Suppressor macrophage treated with lipopolysaccharide for 4 hours (primary cell): ENCODE data around the gene GLIS1.
"Not testable (repeated sequence)": the region's sequence is repeated elsewhere in the genome, so short reads cannot be mapped to it uniquely, and the experiment has no call there.

Source experiments
- DNase-seq: peaks from one replicate; pipeline ENCODE4 v3.0.0-alpha.2; 2020

Gene GLIS1

DNA sequence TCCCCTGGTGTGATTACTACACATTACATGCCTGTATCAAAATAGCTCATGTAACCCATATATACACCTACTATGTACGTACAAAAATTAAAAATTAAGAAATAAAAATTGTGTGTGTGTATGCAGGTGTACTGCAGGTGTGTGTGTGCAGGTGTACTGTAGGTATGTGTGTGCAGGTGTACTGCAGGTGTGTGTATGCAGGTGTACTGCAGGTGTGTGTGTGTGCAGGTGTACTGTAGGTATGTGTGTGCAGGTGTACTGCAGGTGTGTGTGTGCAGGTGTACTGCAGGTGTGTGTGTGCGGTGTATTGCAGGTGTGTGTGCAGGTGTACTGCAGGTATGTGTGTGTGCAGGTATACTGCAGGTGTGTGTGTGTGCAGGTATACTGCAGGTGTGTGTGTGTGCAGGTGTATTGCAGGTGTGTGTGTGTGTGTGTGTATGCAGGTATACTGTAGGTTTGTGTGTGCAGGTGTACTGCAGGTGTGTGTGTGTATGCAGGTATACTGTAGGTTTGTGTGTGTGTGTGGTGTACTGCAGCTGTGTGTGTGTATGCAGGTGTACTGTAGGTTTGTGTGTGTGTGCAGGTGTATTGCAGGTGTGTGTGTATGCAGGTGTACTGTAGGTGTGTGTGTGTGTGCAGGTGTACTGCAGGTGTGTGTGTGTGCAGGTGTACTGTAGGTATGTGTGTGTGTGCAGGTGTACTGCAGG, 183.2 kb downstream of the GLIS1 start:
- DNase-seq = not testable (repeated sequence)

DNA sequence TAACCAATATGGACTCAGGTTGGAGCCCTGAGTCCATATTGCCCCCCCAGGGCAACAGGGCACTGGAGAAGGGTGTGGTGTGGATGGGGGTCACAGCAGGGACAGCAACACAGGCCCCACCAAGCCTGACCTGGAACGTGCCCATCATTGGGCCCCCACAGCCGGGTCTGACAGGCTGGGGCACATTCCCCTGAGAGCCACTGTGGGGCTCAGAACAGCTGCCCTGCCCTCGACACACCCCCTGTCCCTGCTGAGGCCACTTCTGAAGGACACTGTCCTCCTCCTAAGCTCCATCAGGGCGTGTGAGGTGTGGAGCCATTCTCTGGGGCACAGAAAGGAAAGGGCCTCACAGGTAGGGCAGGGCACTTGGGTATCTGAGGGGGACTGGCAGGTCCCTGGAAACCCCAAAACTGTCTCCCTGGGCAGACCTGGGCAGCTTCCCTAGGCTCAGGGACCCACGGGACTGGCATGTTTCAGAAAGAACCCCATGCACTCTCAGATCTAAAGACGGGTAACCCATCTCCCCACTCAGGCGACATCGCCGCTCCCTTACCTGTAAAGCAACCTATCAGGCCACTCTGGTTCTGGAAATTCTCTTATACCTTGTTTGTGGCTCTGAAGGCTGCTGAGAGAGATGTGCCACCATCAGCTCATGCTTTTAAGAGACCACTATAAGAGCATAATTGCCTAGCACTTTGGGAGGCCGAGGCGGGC, 184.2 kb downstream of the GLIS1 start:
- no peak for DNase-seq

GRCh38 chr1:53553734-53554509, 185.0 kb downstream of the GLIS1 start:
- DNase-seq = no peak

GRCh38 chr1:53552981-53553733, 185.8 kb downstream of the GLIS1 start:
- DNase-seq = no peak

GRCh38 chr1:53552146-53552861, 186.7 kb downstream of the GLIS1 start:
- DNase-seq = no peak

DNA sequence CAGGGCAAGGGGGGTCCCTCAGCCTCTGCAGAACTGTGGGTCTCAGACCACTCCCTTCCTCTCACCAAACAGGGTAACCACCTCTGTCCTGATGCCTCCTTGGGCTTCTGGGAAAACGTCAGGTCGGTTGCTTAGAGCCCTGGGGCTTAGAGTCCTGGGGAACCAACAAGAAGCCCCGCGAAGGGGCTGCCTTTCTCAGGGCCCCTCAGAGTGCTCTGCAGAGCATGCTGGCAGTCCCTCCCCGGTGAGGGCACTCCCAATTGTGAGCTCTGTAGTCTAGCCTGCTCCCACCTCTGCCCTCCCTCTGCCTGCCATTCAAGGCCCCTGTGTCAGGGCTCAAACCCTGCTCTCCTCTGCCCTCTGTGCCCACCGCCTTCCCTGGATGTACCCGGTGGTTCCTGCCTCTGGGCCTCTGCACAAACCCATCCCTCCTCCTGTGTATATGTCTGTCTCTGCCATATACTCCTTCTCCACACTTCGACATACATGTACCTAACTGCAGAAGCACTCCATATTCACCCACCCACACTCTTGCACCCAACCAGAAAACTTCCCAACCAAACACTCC, 187.5 kb downstream of the GLIS1 start:
- no peak for DNase-seq

DNA sequence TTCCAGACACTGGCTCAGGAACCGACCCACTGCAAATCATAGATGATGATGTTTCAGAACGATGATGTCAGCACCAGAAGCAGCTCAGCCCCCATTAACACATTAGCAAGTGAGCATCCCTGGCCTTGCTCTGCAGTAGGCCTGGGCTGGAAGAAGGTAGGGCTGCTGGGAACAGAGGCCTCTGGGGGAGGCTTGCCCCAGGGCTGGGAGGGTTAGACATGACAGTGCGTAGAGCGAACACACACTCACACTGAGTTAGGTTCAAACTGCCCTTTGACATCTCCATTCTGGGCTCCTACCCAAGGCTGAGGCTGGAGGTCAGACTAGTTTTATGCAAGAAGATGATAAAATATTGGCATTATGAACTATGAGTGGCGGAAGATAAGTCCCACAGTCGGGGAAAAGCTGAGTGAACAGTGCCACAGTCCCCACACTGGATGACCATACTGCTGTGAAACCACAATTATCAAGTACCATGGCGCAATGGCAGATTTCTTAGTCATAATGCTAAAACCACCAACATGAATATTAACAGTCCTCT, 188.7 kb downstream of the GLIS1 start:
- DNase-seq = peak; percentile 15

DNA sequence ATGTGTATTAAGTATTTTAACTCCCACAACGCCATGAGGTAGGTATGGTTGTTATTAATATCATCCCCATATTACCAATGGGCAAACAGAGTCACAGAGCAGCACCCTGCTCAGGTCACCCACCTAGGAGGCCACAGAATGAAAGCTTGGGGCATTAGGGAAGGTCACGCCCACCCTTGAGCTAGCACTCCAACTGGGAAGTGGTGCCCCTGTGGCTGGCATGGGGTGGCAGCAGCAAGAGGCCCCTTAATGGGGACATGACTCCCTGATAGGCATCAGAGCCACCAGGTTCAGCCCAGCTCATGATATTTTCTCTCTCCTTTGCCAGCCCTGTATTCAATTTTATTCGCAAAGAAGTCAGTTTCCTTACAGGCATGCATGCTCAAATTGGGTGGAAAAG, 189.2 kb downstream of the GLIS1 start:
- no peak for DNase-seq

GRCh38 chr1:53549287-53549686, 189.7 kb downstream of the GLIS1 start:
- DNase-seq = no peak

- DNase-seq = no peak
Observed at GRCh38 chr1:53548031-53548491, 190.9 kb downstream of the GLIS1 start.

DNA sequence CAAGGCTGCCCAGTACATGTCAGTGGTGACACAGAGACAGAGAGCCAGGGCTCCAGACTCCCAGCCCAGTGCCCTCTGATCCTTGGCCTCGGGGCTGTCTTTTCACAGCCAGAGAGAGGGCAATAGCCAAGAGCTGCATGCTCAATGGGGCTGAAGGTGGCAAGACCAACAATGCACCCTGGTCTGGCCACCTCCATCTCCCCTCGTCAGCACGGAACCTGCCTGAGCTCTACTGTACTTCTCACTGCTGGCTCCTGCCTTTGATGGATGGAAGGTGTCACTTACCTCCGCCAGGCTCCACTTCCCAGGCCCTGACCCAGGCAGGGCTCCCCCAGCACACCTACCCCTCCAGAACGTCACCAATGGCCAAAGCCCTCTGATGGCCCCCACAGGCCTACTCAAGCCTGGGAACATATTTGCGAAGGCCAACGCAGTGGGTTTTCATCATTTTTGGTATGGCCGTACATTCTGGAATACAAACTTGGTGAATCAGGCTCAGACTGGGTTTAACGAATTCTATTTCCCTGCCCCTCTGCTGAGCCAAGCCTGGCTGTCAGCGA, 191.7 kb downstream of the GLIS1 start:
- DNase-seq = no peak

DNA sequence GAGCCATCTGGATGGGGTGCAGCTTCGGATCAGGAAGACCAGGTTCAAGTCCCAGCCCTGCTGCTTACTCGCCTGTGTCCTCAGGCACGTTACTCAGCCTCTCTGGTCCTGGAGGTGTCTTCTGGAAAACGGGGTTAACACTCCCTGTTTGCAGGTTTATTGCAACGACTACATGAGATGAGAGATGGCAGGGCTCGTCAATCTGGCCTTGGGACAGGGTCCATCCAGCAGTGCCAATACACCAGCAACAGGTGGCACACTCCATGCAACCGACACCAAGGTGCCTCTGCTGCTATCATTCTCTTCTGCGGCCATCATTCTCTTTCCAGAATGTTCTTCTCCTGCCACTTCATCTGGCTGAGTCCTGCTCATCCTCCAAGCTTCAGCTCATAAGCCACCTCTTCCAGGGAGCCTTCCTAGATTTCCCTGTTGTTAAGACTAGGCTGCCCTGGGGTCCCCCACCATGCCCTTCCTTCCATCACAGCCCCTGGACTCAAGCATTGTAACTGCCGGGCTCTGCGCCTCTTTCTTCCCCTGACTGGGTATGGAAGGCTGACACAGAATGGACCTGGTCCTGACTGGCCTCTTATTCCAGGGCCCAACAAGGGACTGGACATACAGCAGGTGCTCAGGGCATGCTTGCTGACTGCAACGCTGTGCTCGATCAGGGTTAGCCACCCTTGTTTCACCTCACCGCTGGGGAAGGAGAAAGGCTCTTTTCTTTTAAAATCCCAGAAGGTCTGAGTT, 192.4 kb downstream of the GLIS1 start:
- DNase-seq = no peak

GRCh38 chr1:53545663-53546408, 193.1 kb downstream of the GLIS1 start:
- no peak for DNase-seq

GRCh38 chr1:53544728-53545515, 194.0 kb downstream of the GLIS1 start:
- DNase-seq = no peak

DNA sequence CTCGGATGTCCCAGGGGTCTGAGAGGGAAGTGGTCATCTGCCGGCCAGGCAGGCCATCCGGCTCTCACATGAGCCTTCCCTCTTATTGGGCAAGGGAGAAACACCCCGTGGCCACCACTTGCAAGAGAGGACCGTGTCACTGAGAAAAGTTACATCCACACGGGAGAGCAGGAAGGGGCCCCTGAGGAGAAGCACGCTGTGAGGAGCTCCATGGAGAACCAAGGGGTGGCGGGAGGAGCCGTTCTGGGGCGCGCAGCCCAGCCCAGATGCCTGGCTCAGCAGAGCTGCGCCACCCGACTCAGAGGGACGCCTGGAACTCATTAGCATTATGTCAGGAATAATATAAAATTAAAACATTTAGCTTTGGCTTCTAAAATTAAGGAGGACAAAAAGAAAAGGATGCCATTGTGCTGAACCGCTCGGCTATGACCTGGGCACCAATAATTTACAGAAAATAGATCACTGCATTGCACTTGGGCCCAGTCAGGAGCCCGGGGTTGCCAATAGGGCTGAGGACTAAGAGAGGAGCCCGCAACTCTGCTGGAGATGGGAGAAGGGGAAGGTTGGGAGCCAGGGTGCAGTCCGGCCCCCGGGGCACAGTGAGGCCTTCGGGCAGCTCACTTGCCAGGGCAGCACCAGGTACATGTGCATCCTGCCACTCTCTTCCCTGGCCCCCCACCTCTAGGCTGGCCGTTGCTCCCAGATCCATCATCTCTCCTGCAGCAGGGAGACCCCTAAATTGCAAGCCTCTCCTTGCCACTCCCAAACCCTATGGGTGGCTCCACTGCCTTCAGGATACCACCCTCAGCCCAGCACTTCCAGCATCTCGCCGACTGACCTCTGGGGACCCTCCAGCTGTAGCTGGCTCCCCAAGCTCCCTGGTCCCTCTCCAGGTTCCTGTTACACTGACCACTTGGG, 194.9 kb downstream of the GLIS1 start:
- DNase-seq = no peak

DNA sequence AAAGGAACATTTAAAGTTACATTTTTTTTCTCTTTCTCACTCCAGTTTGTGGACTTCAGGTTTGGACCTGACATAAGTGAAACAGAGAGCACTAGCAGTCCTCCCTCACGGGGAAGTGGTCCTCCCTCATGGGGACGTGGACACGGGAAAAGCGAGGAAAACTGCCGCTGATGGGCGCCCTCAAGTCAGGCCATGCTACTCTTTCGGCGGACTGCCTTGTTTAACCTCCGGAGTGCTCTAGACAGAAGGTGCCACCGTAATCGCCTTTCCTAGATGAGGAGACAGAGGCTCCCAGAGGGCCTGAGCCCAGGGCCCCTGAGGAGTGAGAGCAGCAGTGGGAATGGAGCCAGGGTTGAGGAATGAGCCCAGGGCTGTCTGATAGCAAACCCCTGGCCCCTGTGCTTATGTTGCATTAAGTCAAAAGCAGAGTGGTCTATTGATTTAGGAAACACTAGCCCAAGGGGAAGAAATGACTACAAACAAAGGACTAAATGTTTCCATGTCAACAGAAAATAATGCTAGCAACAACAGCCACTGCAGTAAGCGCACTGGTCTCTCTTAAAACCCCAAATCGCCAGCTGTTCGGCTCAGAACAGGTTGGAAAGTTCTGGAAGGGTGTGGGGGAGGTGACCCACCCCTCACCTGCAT, 195.7 kb downstream of the GLIS1 start:
- no peak for DNase-seq

GRCh38 chr1:53542551-53542950, 196.4 kb downstream of the GLIS1 start:
- no peak for DNase-seq
